LoVo (cell line): ENCODE results near the gene IRF5.

Experiments used
- DNase-seq: peaks from one replicate; pipeline ENCODE4 v3.0.0-alpha.2; 2016; ENCODE audit warnings: low spot score

Gene IRF5

DNA sequence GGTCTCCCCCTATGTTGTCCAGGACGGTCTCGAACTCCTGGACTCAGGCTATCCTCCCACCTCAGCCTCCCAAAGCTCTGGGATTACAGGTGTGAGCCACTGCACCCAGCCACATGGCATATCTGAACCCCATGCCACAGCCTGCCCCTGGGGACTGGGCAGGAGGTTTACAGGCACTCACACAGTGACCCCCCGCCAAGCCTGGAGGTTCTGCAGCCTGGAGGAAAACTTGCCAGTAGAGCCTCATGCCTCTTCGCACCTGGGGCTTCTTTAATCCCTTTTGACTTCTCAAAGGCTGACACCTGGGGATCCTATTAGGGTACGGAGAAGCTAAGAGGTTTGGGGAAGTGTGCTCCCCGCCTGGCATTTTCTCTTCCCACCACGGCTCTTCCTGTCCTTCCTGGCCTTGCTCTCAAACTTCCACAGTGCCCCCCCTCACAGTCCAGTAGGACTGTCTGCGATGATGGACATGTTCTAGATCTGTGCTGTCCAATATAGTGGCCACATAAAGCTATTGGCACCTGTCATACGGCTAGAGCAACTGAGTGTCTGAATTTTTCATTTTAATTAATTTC lies 15.8 kb upstream of the IRF5 start:
- no peak for DNase-seq

GRCh38 chr7:128922496-128923410 lies 15.0 kb upstream of the IRF5 start:
- no peak for DNase-seq

GRCh38 chr7:128923411-128923800 lies 14.3 kb upstream of the IRF5 start:
- no peak for DNase-seq

DNA sequence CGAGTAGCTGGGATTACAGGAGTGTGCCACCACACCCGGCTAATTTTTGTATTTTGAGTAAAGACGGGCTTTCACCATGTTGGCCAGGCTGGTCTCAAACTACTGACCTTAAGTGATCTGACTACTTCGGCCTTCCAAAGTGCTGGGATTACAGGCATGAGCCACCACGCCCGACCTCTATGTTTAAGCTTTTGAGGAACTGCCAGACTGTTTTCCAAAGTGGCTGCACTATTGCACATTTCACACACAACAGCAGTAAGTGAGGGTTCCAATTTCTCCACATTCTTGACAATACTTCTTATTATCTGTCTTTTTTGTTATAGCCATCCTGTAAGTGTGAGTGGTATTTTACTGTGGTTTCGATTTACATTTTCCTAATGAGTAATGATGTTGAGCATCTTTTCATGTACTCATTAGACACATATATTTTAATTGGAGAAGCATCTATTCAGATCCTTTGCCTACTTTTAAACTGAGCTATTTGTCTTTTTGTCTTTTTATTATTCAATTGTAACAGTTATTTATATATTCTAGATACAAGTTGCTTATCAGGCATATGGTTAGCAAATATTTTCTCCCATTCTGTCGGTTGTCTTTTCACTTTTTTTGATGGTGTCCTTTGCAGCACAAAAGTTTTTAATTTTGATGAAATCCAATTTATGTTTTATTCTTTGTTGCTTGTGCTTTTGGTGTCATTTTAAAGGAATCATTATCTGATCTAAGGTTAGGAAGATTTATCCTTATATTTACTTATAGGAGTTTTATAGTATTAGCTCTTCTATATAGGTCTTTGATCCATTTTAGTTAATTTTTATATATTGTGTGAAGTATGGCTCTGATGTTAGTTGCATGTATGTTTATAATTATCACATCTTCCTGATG lies 12.8 kb upstream of the IRF5 start:
- DNase-seq = no peak

GRCh38 chr7:128928159-128928813 lies 9.4 kb upstream of the IRF5 start:
- no peak for DNase-seq

DNA sequence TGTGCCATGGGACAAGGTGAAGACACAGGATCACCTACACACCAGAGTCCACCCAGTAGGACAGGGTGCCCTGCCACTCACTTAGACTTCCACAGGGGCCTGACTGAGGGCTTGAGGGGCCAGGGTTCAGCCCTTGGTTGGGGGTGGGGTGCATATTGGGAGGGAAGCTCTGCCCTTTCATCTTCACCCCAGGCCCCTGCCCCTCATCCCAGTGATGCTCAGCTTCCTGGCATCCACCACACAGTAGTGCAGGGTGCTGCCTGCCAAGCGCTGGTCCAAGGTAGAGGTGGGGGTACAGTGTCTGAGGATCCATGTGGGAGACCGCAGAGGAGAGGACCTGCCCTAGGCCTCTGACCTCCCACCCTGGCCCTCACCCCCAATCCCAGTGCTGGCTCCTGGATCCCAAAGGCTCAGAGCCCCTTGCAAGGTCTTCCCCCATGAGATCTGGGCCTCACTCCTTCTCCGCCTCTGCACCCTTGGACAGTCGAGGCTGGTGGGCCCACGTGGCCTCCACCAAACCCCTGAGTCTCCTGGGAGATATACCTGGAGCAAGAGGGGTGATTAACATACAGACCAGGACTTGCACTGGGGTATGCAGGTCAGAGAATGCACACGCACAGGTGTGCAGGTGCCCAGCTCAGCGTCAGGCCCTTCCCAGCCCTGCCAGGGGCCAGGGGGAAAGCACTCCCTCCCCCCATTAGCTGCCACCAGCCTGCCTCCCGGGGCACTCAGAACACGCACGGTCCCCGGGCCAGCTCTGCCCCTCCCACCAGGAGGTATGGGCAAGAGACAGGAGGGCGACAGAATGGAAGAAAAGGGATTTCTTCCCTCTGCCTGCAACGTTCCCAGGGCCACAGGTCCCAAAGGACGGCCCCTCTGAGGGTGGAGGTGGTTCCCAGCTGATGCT lies 8.6 kb upstream of the IRF5 start:
- no peak for DNase-seq

- DNase-seq = no peak
Observed at GRCh38 chr7:128931190-128931798, 6.4 kb upstream of the IRF5 start.

- DNase-seq = no peak
Observed at GRCh38 chr7:128931965-128932861, 5.5 kb upstream of the IRF5 start.

GRCh38 chr7:128932862-128933179 lies 4.9 kb upstream of the IRF5 start:
- DNase-seq = no peak

DNA sequence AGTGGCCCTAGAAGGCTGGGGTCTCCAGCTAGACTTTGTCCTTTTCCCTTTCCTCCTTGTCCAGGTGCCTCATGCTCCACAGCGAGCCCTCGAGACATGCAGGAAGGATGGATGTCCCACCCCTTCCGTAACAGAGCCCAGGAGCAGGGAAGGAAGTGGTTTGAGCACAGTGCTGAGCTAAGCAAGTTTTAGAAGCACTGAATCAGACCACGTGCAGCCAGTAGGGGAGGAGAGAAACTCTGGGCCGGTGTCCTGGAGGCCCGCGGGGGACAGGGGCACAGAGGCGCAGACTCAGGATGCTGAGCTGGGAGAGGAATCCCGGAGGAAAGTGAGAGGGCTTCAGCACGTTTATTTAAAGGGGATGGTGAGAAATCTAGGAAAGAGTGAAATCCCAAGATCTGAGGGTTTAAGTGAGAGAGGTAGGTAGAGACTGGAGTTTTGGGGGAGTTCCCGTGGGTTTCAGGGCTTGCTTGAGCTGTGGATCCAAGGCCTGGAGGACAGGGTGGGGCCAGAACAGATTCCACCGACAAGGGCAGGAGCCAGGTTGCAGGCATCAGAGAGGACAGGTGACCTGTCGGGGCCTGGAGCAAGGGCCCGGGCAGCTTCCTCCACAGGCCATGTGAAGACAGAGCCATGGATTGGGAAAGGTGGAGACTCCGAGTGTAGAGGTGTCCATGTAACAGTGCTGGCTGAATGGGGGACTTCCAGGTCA lies 4.4 kb upstream of the IRF5 start:
- no peak for DNase-seq

- DNase-seq = no peak
Observed at GRCh38 chr7:128934361-128935341, 3.1 kb upstream of the IRF5 start.

- DNase-seq = no peak
Observed at GRCh38 chr7:128935342-128935730, 2.4 kb upstream of the IRF5 start.

- DNase-seq = no peak
Observed at GRCh38 chr7:128936798-128937197, 929 bp upstream of the IRF5 start.

DNA sequence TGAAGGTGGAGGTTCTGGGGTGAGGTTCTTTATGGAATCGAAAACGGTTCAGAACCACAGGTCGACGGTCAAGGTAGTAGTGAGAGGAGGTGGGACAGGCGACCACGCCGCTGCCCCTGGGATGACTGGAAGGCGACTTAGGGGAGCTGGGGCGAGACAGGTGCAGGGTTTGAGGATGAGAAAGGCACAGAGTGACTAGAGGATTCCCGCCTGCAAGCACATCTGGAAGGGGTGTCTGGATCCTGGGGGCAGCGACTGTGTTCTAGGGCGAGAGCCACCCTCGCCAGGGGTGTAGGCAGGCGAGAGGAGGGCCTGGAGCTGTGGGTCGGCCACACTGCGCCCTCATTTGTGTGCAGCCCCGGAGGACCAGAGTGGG lies 468 bp upstream of the IRF5 start:
- no peak for DNase-seq

- peak; percentile 15 for DNase-seq
Observed at GRCh38 chr7:128938544-128939074, 882 bp downstream of the IRF5 start.

GRCh38 chr7:128939075-128939860 lies 1.5 kb downstream of the IRF5 start:
- DNase-seq = no peak

DNA sequence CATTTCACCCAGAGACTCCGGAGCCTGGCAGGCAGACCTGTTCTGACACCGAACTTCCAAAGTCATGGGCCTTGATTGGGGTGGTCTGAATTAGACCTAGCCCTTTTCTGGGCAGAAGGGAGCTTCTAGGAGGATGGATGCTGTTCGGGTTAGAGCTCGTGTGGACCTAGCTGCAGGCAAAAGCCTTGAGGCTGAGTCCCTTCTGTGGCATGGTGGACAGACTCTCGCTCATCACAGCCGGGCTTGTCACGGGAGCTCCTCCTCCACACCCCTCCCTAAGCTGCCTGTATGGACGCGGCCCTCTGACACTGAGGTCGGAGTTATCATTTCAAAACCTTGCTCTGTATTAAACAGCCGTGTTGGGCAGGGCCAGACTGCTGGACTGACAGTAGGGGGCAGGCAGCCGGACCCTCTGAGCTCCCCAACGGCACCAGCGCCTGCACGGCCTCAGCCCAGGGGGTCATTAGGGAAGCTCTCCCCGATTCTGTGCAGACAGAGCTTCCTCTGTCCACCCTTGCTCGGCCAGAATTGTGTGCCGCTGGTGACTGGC lies 2.2 kb downstream of the IRF5 start:
- DNase-seq = no peak
